IMR-90 (cell line): ENCODE measurements around the gene CCDC63. TPM values are rescaled to one million over a fixed set of nuclear protein-coding genes. Genes with fewer than 3 reads are reported as not detected.

Experiments
- ATAC-seq: fragments of 200-7000 bp; cut with Tn5 transposase; 2 replicates; pipeline ENCODE4 v1.9.1; 2020; ENCODE audit warnings: low read depth, mild to moderate bottlenecking, moderate library complexity
- BruUV-seq: library from RNA; stranded (reverse); fragments of 400-500 nt; replicated peaks from 2 replicates; lab custom pipeline; 2021; lab: Mats Ljungman, UMichigan
- CTCF ChIA-PET: fragments of 300-600 bp; formaldehyde crosslinking; extraction: SDS; loops from one replicate; lab custom pipeline; 2021; ENCODE audit warnings: antibody characterized with exemption; lab: Yijun Ruan, JAX
- POLR2A ChIA-PET: fragments of 300-600 bp; sonication (Branson Sonifier 250); formaldehyde crosslinking; loops from one replicate; lab custom pipeline; 2022; ENCODE audit warnings: antibody characterized with exemption; ENCODE audit not compliant: unreplicated experiment; lab: Charles Lee
- DNase-seq: peaks from one replicate; pipeline ENCODE4 v3.0.0; 2013
- H2AFZ ChIP-seq: replicated peaks from 2 replicates; pipeline ENCODE3; 2013; ENCODE audit warnings: low read length, mild to moderate bottlenecking; ENCODE audit not compliant: poor library complexity
- H2AK5ac ChIP-seq: 2 replicates; pipeline ENCODE4 v1.6.1; 2013; ENCODE audit warnings: low read depth, low read length, inconsistent platforms
- H2AK9ac ChIP-seq: replicated peaks from 2 replicates; pipeline ENCODE3; 2013; ENCODE audit warnings: mild to moderate bottlenecking, low read depth, low read length, moderate library complexity; ENCODE audit not compliant: poor library complexity
- H2BK120ac ChIP-seq: 2 replicates; pipeline ENCODE4 v1.6.1; 2013; ENCODE audit warnings: low read depth, low read length, inconsistent platforms
- H2BK15ac ChIP-seq: 3 replicates; pipeline ENCODE4 v1.6.1; 2013; ENCODE audit warnings: low read depth, low read length, inconsistent platforms
- H2BK20ac ChIP-seq: 2 replicates; pipeline ENCODE4 v1.6.1; 2013; ENCODE audit warnings: low read depth, mild to moderate bottlenecking, inconsistent platforms, low read length, moderate library complexity
- H2BK5ac ChIP-seq: 2 replicates; pipeline ENCODE4 v1.6.1; 2013; ENCODE audit warnings: mild to moderate bottlenecking, low read depth, low read length, inconsistent platforms; ENCODE audit not compliant: poor library complexity, severe bottlenecking
- H3K14ac ChIP-seq: replicated peaks from 2 replicates; pipeline ENCODE4 v1.6.1; 2013; ENCODE audit warnings: low read depth, low read length, inconsistent platforms
- H3K18ac ChIP-seq: 2 replicates; pipeline ENCODE4 v1.6.1; 2013; ENCODE audit warnings: low read depth, low read length, control low read depth
- H3K23ac ChIP-seq: 2 replicates; pipeline ENCODE4 v1.6.1; 2013; ENCODE audit warnings: low read depth, low read length, inconsistent platforms
- H3K27ac ChIP-seq: 2 replicates; pipeline ENCODE4 v1.5.1; 2013; ENCODE audit warnings: mild to moderate bottlenecking, control low read depth, low read length; ENCODE audit not compliant: insufficient read depth
- H3K27me3 ChIP-seq: 2 replicates; pipeline ENCODE4 v1.6.1; 2013; ENCODE audit warnings: low read length; ENCODE audit not compliant: control insufficient read depth, insufficient read depth
- H3K36me3 ChIP-seq: 2 replicates; pipeline ENCODE4 v1.6.1; 2013; ENCODE audit warnings: low read length, mixed read lengths; ENCODE audit not compliant: control insufficient read depth, insufficient read depth
- H3K4ac ChIP-seq: 2 replicates; pipeline ENCODE4 v1.6.1; 2013; ENCODE audit warnings: low read depth, low read length, inconsistent platforms
- H3K4me1 ChIP-seq: 2 replicates; pipeline ENCODE4 v1.6.1; 2013; ENCODE audit warnings: low read length, mixed read lengths; ENCODE audit not compliant: control insufficient read depth, insufficient read depth
- H3K4me2 ChIP-seq: 2 replicates; pipeline ENCODE4 v1.6.1; 2013; ENCODE audit warnings: low read depth, mild to moderate bottlenecking, control low read depth, low read length, moderate library complexity
- H3K4me3 ChIP-seq: 2 replicates; pipeline ENCODE4 v1.5.1; 2013; ENCODE audit warnings: low read depth, mild to moderate bottlenecking, control low read depth, low read length, moderate library complexity; ENCODE audit not compliant: insufficient read depth
- H3K56ac ChIP-seq: 2 replicates; pipeline ENCODE4 v1.6.1; 2013; ENCODE audit warnings: low read length, inconsistent platforms; ENCODE audit not compliant: insufficient read depth; ENCODE audit errors: extremely low read depth
- H3K79me1 ChIP-seq, 2 experiments: 2 replicates each; pipeline ENCODE4 v1.6.1; 2013; ENCODE audit warnings: low read length in 2 of 2, inconsistent platforms in 1 of 2, low read depth in 1 of 2
- H3K9ac ChIP-seq: 2 replicates; pipeline ENCODE4 v1.6.1; 2013; ENCODE audit warnings: low read depth, low read length, control low read depth
- H3K9me1 ChIP-seq: 2 replicates; pipeline ENCODE4 v1.6.1; 2013; ENCODE audit warnings: low read length, inconsistent platforms; ENCODE audit not compliant: insufficient read depth
- H3K9me3 ChIP-seq: 2 replicates; pipeline ENCODE4 v1.6.1; 2013; ENCODE audit warnings: low read length; ENCODE audit not compliant: control insufficient read depth, insufficient read depth
- H4K20me1 ChIP-seq: 2 replicates; pipeline ENCODE4 v1.6.1; 2013; ENCODE audit warnings: low read length, inconsistent platforms; ENCODE audit not compliant: insufficient read depth
- H4K5ac ChIP-seq: 2 replicates; pipeline ENCODE4 v1.6.1; 2013; ENCODE audit warnings: mild to moderate bottlenecking, low read depth, low read length, control low read depth
- H4K8ac ChIP-seq, 2 experiments: 2 replicates each; pipeline ENCODE4 v1.6.1; 2013; ENCODE audit warnings: low read depth in 2 of 2, low read length in 2 of 2, control low read depth in 1 of 2, inconsistent platforms in 1 of 2
- H4K91ac ChIP-seq: 2 replicates; pipeline ENCODE4 v1.6.1; 2013; ENCODE audit warnings: low read depth, low read length, inconsistent platforms; ENCODE audit not compliant: insufficient read depth
- BHLHE40 ChIP-seq: fragments of 150-350 bp; IDR thresholded peaks from 2 replicates; pipeline ENCODE4 v1.6.1; 2016; ENCODE audit warnings: mild to moderate bottlenecking, low read depth, low read length
- FOS ChIP-seq: fragments of 150-350 bp; IDR thresholded peaks from 2 replicates; pipeline ENCODE4 v1.6.1; 2016; ENCODE audit warnings: low read depth, low read length
- POLR2A ChIP-seq: IDR thresholded peaks from 2 replicates; pipeline ENCODE4 v1.6.1; 2012; ENCODE audit warnings: mild to moderate bottlenecking, low read depth, low read length
- WGBS, 2 experiments: methylation state at CpG; one replicate each; pipeline versions ENCODE4 v1.1.5 to v1.1.7; 2013; ENCODE audit warnings: missing lambda C conversion rate in 2 of 2; ENCODE audit not compliant: insufficient read length in 1 of 2; ENCODE audit errors: extremely low coverage in 2 of 2; 5-methylcytosine and 5-hydroxymethylcytosine counted together
- dilution Hi-C: fragments of 300-500 bp; cut with HindIII; formaldehyde crosslinking; loops from one replicate; pipeline ENCODE4 v1.14.3; 2018; ENCODE audit warnings: low sequenced_read_pairs; ENCODE audit not compliant: unreplicated experiment
- in situ Hi-C: fragments of 300-500 bp; cut with MboI; formaldehyde crosslinking; loops from 3 replicates; pipeline ENCODE4 v1.14.3; 2019; ENCODE audit warnings: low sequenced_read_pairs, inconsistent platforms, mixed read lengths
- intact Hi-C: fragments of 100-400 bp; cut with micrococcal nuclease; formaldehyde crosslinking; loops from 2 replicates; pipeline ENCODE4 v1.10.0; 2022
- polyA plus RNA-seq, 3 experiments: library from polyadenylated mRNA; depleted of rRNA; stranded (reverse); fragments of >200 nt; gene quantifications; 2 replicates each; pipeline ENCODE4 v1.2.3, GENCODE V29; 2012; ENCODE audit warnings: low replicate concordance in 1 of 3
- total RNA-seq: library from RNA; depleted of rRNA; stranded (reverse); fragments of >200 nt; gene quantifications from 2 replicates; pipeline ENCODE4 v1.2.3, GENCODE V29; 2012

The CCDC63 gene
- total and polyA plus RNA-seq, 2 of the 4 experiments (the other 2 are of a cell fraction) = not detected

- ChIA-PET POLR2A (no interaction called here), CTCF (no interaction called here)
- Histone ChIP-seq H2AK5ac (no peak overlapping the region), H4K20me1 (no peaks in the 10 kb centered on the region), H3K79me1 (no peaks in the 10 kb centered on the region), H3K56ac (no peak overlapping the region), H2BK5ac (no peak overlapping the region), H3K27me3 (peaks cover 2% of the 10 kb centered on the region), H2AFZ (no peak overlapping the region), H4K91ac (no peak overlapping the region), H3K4me3 (no peak overlapping the region), H3K18ac (no peak overlapping the region), H4K8ac (no peak overlapping the region), H3K9me3 (no peaks in the 10 kb centered on the region), H3K9ac (no peak overlapping the region), H2BK120ac (no peak overlapping the region), H3K27ac (no peak overlapping the region), H2BK15ac (no peak overlapping the region), H4K5ac (no peak overlapping the region), H3K9me1 (no peaks in the 10 kb centered on the region), H3K14ac (no peak overlapping the region), H3K4me2 (no peak overlapping the region), H3K4me1 (no peaks in the 10 kb centered on the region), H3K36me3 (no peaks in the 10 kb centered on the region), H3K23ac (no peak overlapping the region), H2AK9ac (no peak overlapping the region), H3K4ac (no peak overlapping the region), H2BK20ac (no peak overlapping the region)
- no peak for TF ChIP-seq BHLHE40
- no peak for TF ChIP-seq FOS
- no peak for TF ChIP-seq POLR2A
- dilution Hi-C loops (no loop called here), in situ Hi-C loops (no loop called here), intact Hi-C loops (no loop called here)
- no TSS peak for BruUV-seq
- DNase-seq (no peak), ATAC-seq (no peak)
- WGBS, 2 experiments = 76% methylated on average over 2 of the region's 7 CpGs; no CpG with 5 or more reads in 1 of the 2 experiments
These were observed 71.2 kb downstream of the CCDC63 start for GRCh38 chr12:110917961-110918360.
